ENCODE data around the gene MACIR. TPM values are rescaled to one million over a fixed set of nuclear protein-coding genes. Genes with fewer than 3 reads are reported as not detected.

Gene MACIR
- total and polyA plus RNA-seq, 9 of the 15 experiments (the other 6 are each of a cell fraction or from before 2014, with no cell fraction given) = 1.4 to 11.6 (median 9.4) TPM

DNA sequence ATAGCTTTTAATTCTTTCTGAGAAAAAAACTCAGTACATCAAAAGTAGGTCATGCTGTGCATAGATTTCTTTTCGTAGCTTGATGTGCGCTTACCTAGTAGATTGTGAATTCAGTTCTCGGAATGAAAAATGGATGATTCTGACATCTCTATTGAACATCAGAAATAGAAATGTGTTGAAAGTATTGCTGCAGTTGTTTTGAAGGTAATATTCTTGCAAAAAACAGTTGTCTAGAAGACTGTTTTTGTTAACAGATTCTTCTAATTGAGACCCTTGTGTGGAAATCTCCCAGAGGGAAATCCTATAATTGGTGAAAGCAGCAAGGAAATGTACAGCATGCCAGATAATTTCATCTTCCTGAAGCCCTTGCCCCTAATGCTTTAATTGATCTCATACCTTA is 54.5 kb downstream of the MACIR start:
- Histone ChIP-seq H3K27ac (ENCODE audit: extremely low read depth, low read depth, low read length) (no peak overlapping the region), H3K9me1 (ENCODE audit: control insufficient read depth, insufficient read depth, low read length) (no peaks in the 10 kb centered on the region), H3K79me2 (ENCODE audit: control insufficient read depth, insufficient read depth, low read length) (no peaks in the 10 kb centered on the region), H3K36me3 (ENCODE audit: control insufficient read depth, insufficient read depth, low read length) (no peaks in the 10 kb centered on the region), H3K27me3 (ENCODE audit: control insufficient read depth in 2 of 2, insufficient read depth in 2 of 2, low read length in 2 of 2) (no peaks in the 10 kb centered on the region), H3K9ac (ENCODE audit: insufficient read depth in 1 of 2, low read depth in 2 of 2, low read length in 2 of 2) (no peak overlapping the region), H2AFZ (ENCODE audit: low read depth, low read length) (no peak overlapping the region), H4K20me1 (replicated peaks; ENCODE audit: control insufficient read depth, insufficient read depth, low read length) (no peaks in the 10 kb centered on the region), H3K9me3 (replicated peaks; ENCODE audit: control insufficient read depth, insufficient read depth, low read depth, low read length) (no peaks in the 10 kb centered on the region), H3K4me3 (no peak overlapping the region), H3K4me2 (ENCODE audit: insufficient read depth, low read length) (no peak overlapping the region), H3K4me1 (replicated peaks in 1 of 2; ENCODE audit: control insufficient read depth in 2 of 2, insufficient read depth in 2 of 2, low read length in 2 of 2) (no peaks in the 10 kb centered on the region)
- TF ChIP-seq, protein P1, sequence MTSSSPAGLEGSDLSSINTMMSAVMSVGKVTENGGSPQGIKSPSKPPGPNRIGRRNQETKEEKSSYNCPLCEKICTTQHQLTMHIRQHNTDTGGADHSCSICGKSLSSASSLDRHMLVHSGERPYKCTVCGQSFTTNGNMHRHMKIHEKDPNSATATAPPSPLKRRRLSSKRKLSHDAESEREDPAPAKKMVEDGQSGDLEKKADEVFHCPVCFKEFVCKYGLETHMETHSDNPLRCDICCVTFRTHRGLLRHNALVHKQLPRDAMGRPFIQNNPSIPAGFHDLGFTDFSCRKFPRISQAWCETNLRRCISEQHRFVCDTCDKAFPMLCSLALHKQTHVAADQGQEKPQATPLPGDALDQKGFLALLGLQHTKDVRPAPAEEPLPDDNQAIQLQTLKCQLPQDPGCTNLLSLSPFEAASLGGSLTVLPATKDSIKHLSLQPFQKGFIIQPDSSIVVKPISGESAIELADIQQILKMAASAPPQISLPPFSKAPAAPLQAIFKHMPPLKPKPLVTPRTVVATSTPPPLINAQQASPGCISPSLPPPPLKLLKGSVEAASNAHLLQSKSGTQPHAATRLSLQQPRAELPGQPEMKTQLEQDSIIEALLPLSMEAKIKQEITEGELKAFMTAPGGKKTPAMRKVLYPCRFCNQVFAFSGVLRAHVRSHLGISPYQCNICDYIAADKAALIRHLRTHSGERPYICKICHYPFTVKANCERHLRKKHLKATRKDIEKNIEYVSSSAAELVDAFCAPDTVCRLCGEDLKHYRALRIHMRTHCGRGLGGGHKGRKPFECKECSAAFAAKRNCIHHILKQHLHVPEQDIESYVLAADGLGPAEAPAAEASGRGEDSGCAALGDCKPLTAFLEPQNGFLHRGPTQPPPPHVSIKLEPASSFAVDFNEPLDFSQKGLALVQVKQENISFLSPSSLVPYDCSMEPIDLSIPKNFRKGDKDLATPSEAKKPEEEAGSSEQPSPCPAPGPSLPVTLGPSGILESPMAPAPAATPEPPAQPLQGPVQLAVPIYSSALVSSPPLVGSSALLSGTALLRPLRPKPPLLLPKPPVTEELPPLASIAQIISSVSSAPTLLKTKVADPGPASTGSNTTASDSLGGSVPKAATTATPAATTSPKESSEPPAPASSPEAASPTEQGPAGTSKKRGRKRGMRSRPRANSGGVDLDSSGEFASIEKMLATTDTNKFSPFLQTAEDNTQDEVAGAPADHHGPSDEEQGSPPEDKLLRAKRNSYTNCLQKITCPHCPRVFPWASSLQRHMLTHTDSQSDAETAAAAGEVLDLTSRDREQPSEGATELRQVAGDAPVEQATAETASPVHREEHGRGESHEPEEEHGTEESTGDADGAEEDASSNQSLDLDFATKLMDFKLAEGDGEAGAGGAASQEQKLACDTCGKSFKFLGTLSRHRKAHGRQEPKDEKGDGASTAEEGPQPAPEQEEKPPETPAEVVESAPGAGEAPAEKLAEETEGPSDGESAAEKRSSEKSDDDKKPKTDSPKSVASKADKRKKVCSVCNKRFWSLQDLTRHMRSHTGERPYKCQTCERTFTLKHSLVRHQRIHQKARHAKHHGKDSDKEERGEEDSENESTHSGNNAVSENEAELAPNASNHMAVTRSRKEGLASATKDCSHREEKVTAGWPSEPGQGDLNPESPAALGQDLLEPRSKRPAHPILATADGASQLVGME (CRISPR knock-in tag; IDR thresholded peaks at IDR 0.05) = no peak
- TF ChIP-seq SPI1 (IDR thresholded peaks at IDR 0.05; ENCODE audit: borderline replicate concordance, low read depth, low read length) (no peak), NBN (IDR thresholded peaks at IDR 0.05; ENCODE audit: low read depth) (no peak), DPF2 (IDR thresholded peaks at IDR 0.05) (no peak), MTA3 (IDR thresholded peaks at IDR 0.05; ENCODE audit: borderline replicate concordance) (no peak), NCOA1 (IDR thresholded peaks at IDR 0.05; ENCODE audit: low read depth) (no peak), ELF2 (CRISPR knock-in tag; IDR thresholded peaks at IDR 0.05) (no peak), GATA2 (CRISPR knock-in tag; IDR thresholded peaks at IDR 0.05) (no peak), POU5F1 (IDR thresholded peaks at IDR 0.05; ENCODE audit: borderline replicate concordance, low read depth, low read length, partially characterized antibody) (no peak), SMAD4 (CRISPR knock-in tag; conservative IDR thresholded peaks at IDR 0.05) (no peak), ZNF134 (CRISPR knock-in tag; conservative IDR thresholded peaks at IDR 0.05) (no peak), IRF2 (CRISPR knock-in tag; IDR thresholded peaks at IDR 0.05) (no peak), BMI1 (IDR thresholded peaks at IDR 0.05; ENCODE audit: low read length) (no peak), ATF1 (CRISPR knock-in tag; IDR thresholded peaks at IDR 0.05) (no peak), ATF1 (tag; IDR thresholded peaks at IDR 0.05) (no peak), PCBP1 (IDR thresholded peaks at IDR 0.05; ENCODE audit: low read depth, low read length, poor library complexity, severe bottlenecking) (no peak), ZNF445 (CRISPR knock-in tag; IDR thresholded peaks at IDR 0.05; ENCODE audit: low read depth) (no peak)
- TF ChIP-seq, protein P2, sequence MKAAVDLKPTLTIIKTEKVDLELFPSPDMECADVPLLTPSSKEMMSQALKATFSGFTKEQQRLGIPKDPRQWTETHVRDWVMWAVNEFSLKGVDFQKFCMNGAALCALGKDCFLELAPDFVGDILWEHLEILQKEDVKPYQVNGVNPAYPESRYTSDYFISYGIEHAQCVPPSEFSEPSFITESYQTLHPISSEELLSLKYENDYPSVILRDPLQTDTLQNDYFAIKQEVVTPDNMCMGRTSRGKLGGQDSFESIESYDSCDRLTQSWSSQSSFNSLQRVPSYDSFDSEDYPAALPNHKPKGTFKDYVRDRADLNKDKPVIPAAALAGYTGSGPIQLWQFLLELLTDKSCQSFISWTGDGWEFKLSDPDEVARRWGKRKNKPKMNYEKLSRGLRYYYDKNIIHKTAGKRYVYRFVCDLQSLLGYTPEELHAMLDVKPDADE (conservative IDR thresholded peaks at IDR 0.05; ENCODE audit: control insufficient read depth, low read depth, low read length) = no peak
- TF ChIP-seq, protein P3, sequence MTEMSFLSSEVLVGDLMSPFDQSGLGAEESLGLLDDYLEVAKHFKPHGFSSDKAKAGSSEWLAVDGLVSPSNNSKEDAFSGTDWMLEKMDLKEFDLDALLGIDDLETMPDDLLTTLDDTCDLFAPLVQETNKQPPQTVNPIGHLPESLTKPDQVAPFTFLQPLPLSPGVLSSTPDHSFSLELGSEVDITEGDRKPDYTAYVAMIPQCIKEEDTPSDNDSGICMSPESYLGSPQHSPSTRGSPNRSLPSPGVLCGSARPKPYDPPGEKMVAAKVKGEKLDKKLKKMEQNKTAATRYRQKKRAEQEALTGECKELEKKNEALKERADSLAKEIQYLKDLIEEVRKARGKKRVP (CRISPR knock-in tag; IDR thresholded peaks at IDR 0.05) = no peak
- POLR2A ChIA-PET = interaction anchor here (0.6 kb wide), 1 partner anchor 22 kb away, joined by 3 read pairs; no protein-coding TSS in a partner anchor
- 4% methylated on average over 3 of the region's 3 CpGs for WGBS (ENCODE audit: insufficient coverage, low coverage, missing lambda C conversion rate)
- BruUV-seq (replicated peaks) = no TSS peak
- no peak for ATAC-seq
- intact Hi-C loops (cut with micrococcal nuclease) = no loop called here
- CTCF ChIA-PET (ENCODE audit: low intra/inter-chr PET ratio) = no interaction called here
- FAIRE-seq = no peak
- in situ Hi-C loops (cut with MboI) = no loop called here
- DNase-seq (ENCODE audit: extremely low read depth in 1 of 4, low spot score in 3 of 4) = no peak
